ENCODE data around the gene NCBP2L.

- TF ChIP-seq, protein P1, sequence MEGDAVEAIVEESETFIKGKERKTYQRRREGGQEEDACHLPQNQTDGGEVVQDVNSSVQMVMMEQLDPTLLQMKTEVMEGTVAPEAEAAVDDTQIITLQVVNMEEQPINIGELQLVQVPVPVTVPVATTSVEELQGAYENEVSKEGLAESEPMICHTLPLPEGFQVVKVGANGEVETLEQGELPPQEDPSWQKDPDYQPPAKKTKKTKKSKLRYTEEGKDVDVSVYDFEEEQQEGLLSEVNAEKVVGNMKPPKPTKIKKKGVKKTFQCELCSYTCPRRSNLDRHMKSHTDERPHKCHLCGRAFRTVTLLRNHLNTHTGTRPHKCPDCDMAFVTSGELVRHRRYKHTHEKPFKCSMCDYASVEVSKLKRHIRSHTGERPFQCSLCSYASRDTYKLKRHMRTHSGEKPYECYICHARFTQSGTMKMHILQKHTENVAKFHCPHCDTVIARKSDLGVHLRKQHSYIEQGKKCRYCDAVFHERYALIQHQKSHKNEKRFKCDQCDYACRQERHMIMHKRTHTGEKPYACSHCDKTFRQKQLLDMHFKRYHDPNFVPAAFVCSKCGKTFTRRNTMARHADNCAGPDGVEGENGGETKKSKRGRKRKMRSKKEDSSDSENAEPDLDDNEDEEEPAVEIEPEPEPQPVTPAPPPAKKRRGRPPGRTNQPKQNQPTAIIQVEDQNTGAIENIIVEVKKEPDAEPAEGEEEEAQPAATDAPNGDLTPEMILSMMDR (IDR thresholded peaks at IDR 0.05; ENCODE audit: low read depth, low read length), result no peak
- no peak for TF ChIP-seq EZH2phosphoT487 (IDR thresholded peaks at IDR 0.05; ENCODE audit: low read depth)
Observed at GRCh38 chrX:107826238-107827029, 48.9 kb downstream of the NCBP2L start.

Measured in OCI-LY3 (cell line).